Stomach (tissue), 9 donors: ENCODE data around the gene SENP1. TPM values are rescaled to one million over a fixed set of nuclear protein-coding genes. Genes with fewer than 3 reads are reported as not detected.

ENCODE experiments used
- DNase-seq, 2 donors: peaks; one replicate each; pipeline versions ENCODE4 v3.0.0 to v3.0.0-alpha.2; 2013 to 2019
- H3K27ac ChIP-seq, 5 donors: fragments of 200-600 bp in 4 of 5; sonication (generic) in 4 of 5; one replicate each; pipeline ENCODE4 v1.5.1; 2013 to 2019; ENCODE audit warnings: mild to moderate bottlenecking in 1 of 5, moderate library complexity in 1 of 5
- H3K27me3 ChIP-seq, 3 donors: fragments of 200-600 bp; sonication (generic); one replicate each; pipeline ENCODE4 v1.5.1; 2017 to 2019; ENCODE audit warnings: mixed run types in 1 of 3
- H3K36me3 ChIP-seq, 4 donors: fragments of 200-600 bp; sonication (generic); 1 replicate in 3 of 4; 2 replicates in 1 of 4; pipeline ENCODE4 v1.5.1; 2016 to 2019
- H3K4me1 ChIP-seq, 4 donors: fragments of 200-600 bp; sonication (generic); one replicate each; pipeline ENCODE4 v1.5.1; 2016 to 2019
- H3K4me3 ChIP-seq, 4 donors: fragments of 200-600 bp; sonication (generic) in 3 of 4; one replicate each; pipeline ENCODE4 v1.5.1; 2016 to 2019; ENCODE audit warnings: mild to moderate bottlenecking in 1 of 4
- H3K9me3 ChIP-seq, 4 donors: fragments of 200-600 bp; sonication (generic); one replicate each; pipeline ENCODE4 v1.5.1; 2016 to 2019
- EP300 ChIP-seq: sonication (generic); formaldehyde crosslinking; IDR thresholded peaks from one replicate; pipeline ENCODE4 v1.6.1; 2017; ENCODE audit warnings: antibody characterized with exemption
- POLR2A ChIP-seq, 4 donors: fragments of 450-650 bp; IDR thresholded peaks; one replicate each; pipeline ENCODE4 v1.6.1; 2016; ENCODE audit warnings: antibody characterized with exemption in 4 of 4, control low read depth in 2 of 4, mild to moderate bottlenecking in 1 of 4, moderate library complexity in 1 of 4
- POLR2AphosphoS5 ChIP-seq, 3 donors: sonication (generic); formaldehyde crosslinking; IDR thresholded peaks; one replicate each; pipeline ENCODE4 v1.6.1; 2016; ENCODE audit warnings: antibody characterized with exemption in 3 of 3
- WGBS, 5 donors: extraction: QIAGEN DNeasy Blood & Tissue Kit in 3 of 5; methylation state at CpG; one replicate each; pipeline versions ENCODE4 v1.1.5 to v1.1.7; 2013 to 2018; 5-methylcytosine and 5-hydroxymethylcytosine counted together
- intact Hi-C: fragments of 100-400 bp; cut with DNase I; formaldehyde crosslinking; loops from one replicate; pipeline ENCODE4 v1.15.1; 2023; ENCODE audit warnings: low total_unique reads
- polyA plus RNA-seq, 3 donors: library from polyadenylated mRNA; stranded (reverse); fragments of 200-250 nt; gene quantifications; one replicate each; pipeline ENCODE4 v1.2.3, GENCODE V29; 2013
- total RNA-seq, 5 donors: library from RNA; depleted of rRNA; stranded (reverse); fragments of >200 nt; gene quantifications; one replicate each; pipeline versions ENCODE4 v1.1.0 to v1.2.3, GENCODE V29; 2014 to 2016
- TF ChIP-seq, protein P1 (sequence below), 7 experiments: fragments of 450-650 bp in 4 of 7; fragments of 200-600 bp in 3 of 7; sonication (generic) in 3 of 7; IDR thresholded peaks; one replicate each; pipeline ENCODE4 v1.5.1; 2016 to 2019; ENCODE audit warnings: antibody characterized with exemption in 7 of 7, control low read depth in 2 of 7, mild to moderate bottlenecking in 1 of 7
- donor health status: healthy with polysubstance abuse.
- donor health status: Bipolar disorder and iron deficiency.
- donor health status: healthy.

The SENP1 gene
- total and polyA plus RNA-seq, 8 donors = 2.9 to 27.5 (median 10.6) TPM

- 71 to 79% (median 73%) methylated on average over 7 of the region's 7 CpGs for WGBS, 5 donors
- H3K9me3 ChIP-seq = no peaks in the 10 kb centered on the region
- TF ChIP-seq, protein P1, sequence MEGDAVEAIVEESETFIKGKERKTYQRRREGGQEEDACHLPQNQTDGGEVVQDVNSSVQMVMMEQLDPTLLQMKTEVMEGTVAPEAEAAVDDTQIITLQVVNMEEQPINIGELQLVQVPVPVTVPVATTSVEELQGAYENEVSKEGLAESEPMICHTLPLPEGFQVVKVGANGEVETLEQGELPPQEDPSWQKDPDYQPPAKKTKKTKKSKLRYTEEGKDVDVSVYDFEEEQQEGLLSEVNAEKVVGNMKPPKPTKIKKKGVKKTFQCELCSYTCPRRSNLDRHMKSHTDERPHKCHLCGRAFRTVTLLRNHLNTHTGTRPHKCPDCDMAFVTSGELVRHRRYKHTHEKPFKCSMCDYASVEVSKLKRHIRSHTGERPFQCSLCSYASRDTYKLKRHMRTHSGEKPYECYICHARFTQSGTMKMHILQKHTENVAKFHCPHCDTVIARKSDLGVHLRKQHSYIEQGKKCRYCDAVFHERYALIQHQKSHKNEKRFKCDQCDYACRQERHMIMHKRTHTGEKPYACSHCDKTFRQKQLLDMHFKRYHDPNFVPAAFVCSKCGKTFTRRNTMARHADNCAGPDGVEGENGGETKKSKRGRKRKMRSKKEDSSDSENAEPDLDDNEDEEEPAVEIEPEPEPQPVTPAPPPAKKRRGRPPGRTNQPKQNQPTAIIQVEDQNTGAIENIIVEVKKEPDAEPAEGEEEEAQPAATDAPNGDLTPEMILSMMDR (IDR thresholded peaks at IDR 0.05) = no peak
- no peak for TF ChIP-seq POLR2A (IDR thresholded peaks at IDR 0.05)
- TF ChIP-seq EP300 = no peak
- no peak for TF ChIP-seq POLR2AphosphoS5 (IDR thresholded peaks at IDR 0.05)
- H3K27me3 ChIP-seq = peaks cover 0 to 19% (median 0%) of the 10 kb centered on the region in 3 donors
- H3K27ac ChIP-seq = no peak overlapping the region
- H3K36me3 ChIP-seq = no peaks in the 10 kb centered on the region
- no peak for DNase-seq
- H3K4me1 ChIP-seq = peaks cover 19 to 28% (median 23%) of the 10 kb centered on the region in 4 donors
- no peak overlapping the region for H3K4me3 ChIP-seq
- intact Hi-C loops = no loop called here
Measured at GRCh38 chr12:48026060-48026827, 79.6 kb downstream of the SENP1 start.

DNA sequence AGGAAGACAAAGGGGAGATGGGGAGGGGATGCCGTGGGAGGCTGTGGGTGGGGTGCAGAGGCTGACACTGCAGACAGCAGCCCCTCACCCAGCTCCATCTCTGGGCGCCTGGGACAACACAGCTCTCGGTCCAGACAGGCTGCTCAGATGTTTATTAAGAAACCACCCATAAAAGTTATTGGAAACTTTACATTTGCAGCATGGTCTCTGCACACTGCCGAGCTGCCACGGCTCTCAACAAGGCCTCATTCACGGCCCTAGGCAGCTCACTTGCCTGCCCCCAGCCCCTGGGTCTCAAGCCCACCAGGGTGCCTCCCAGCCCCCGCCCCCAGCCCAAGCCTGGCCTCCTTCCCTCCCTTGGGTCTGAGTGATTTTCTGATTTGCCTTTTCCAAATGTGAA lies 80.6 kb downstream of the SENP1 start:
- Histone ChIP-seq H3K36me3 (no peaks in the 10 kb centered on the region), H3K4me1 (peaks cover 19 to 27% (median 23%) of the 10 kb centered on the region in 4 donors), H3K27me3 (peaks cover 0 to 23% (median 0%) of the 10 kb centered on the region in 3 donors), H3K4me3 (no peak overlapping the region), H3K9me3 (no peaks in the 10 kb centered on the region), H3K27ac (no peak overlapping the region)
- DNase-seq = no peak
- 64 to 88% (median 80%) methylated on average over 7 of the region's 7 CpGs for WGBS, 5 donors
- TF ChIP-seq POLR2A (IDR thresholded peaks at IDR 0.05) (no peak), POLR2AphosphoS5 (IDR thresholded peaks at IDR 0.05) (no peak), EP300 (no peak)
- TF ChIP-seq, protein P1 (IDR thresholded peaks at IDR 0.05) = no peak
- intact Hi-C loops = no loop called here

GRCh38 chr12:48024735-48025134 lies 81.1 kb downstream of the SENP1 start:
- WGBS, 5 donors = 76 to 83% (median 77%) methylated on average over 9 of the region's 9 CpGs
- H3K4me1 ChIP-seq = peaks cover 19 to 27% (median 22%) of the 10 kb centered on the region in 4 donors
- no peaks in the 10 kb centered on the region for H3K36me3 ChIP-seq
- H3K9me3 ChIP-seq = no peaks in the 10 kb centered on the region
- DNase-seq = no peak
- no peak for TF ChIP-seq POLR2AphosphoS5 (IDR thresholded peaks at IDR 0.05)
- TF ChIP-seq, protein P1 (IDR thresholded peaks at IDR 0.05) = no peak
- TF ChIP-seq EP300 = no peak
- no peak for TF ChIP-seq POLR2A (IDR thresholded peaks at IDR 0.05)
- no peak overlapping the region for H3K27ac ChIP-seq
- peaks cover 0 to 23% (median 0%) of the 10 kb centered on the region in 3 donors for H3K27me3 ChIP-seq
- H3K4me3 ChIP-seq = no peak overlapping the region
- intact Hi-C loops = no loop called here

GRCh38 chr12:48023386-48023785 lies 82.5 kb downstream of the SENP1 start:
- intact Hi-C loops = no loop called here
- Histone ChIP-seq H3K4me3 (no peak overlapping the region), H3K4me1 (peaks cover 19 to 27% (median 22%) of the 10 kb centered on the region in 4 donors), H3K9me3 (no peaks in the 10 kb centered on the region), H3K27me3 (peaks cover 0 to 23% (median 0%) of the 10 kb centered on the region in 3 donors), H3K36me3 (no peaks in the 10 kb centered on the region), H3K27ac (peak overlapping the region; percentile 31 to 65 (median 62))
- TF ChIP-seq, protein P1 (IDR thresholded peaks at IDR 0.05) = no peak
- TF ChIP-seq POLR2AphosphoS5 (IDR thresholded peaks at IDR 0.05) = no peak
- no peak for TF ChIP-seq EP300
- TF ChIP-seq POLR2A (IDR thresholded peaks at IDR 0.05) = no peak
- 24 to 38% (median 33%) methylated on average over 5 of the region's 5 CpGs for WGBS, 5 donors
- DNase-seq = peak; percentile 63 to 74
